Nephron (organoid): ENCODE results near the gene DNER.

Experiments
- H3K27ac Mint-ChIP-seq, 3 experiments: 2 replicates each; pipeline ENCODE4 v1.8.0; 2020; ENCODE audit warnings: mixed read lengths in 3 of 3, mild to moderate bottlenecking in 2 of 3, moderate library complexity in 1 of 3
- H3K27me3 Mint-ChIP-seq: 2 replicates; pipeline ENCODE4 v1.8.0; 2021; ENCODE audit warnings: low read depth, mild to moderate bottlenecking, moderate library complexity, mixed read lengths
- H3K36me3 Mint-ChIP-seq: 2 replicates; pipeline ENCODE4 v1.8.0; 2020; ENCODE audit warnings: low read depth, mixed read lengths
- H3K4me1 Mint-ChIP-seq: 2 replicates; pipeline ENCODE4 v1.8.0; 2020; ENCODE audit warnings: mixed read lengths
- H3K4me3 Mint-ChIP-seq, 3 experiments: 2 replicates each; pipeline ENCODE4 v1.8.0; 2020; ENCODE audit warnings: mild to moderate bottlenecking in 3 of 3, mixed read lengths in 3 of 3, moderate library complexity in 2 of 3
- H3K9me3 Mint-ChIP-seq: 2 replicates; pipeline ENCODE4 v1.8.0; 2020; ENCODE audit warnings: mixed read lengths
- CTCF ChIP-seq, 3 experiments: fragments of 200-600 bp; sonication (generic); IDR thresholded peaks; one replicate each; pipeline ENCODE4 v1.5.0; 2021; ENCODE audit warnings: antibody characterized with exemption in 3 of 3; ENCODE audit not compliant: unreplicated experiment in 3 of 3

DNER gene

DNA sequence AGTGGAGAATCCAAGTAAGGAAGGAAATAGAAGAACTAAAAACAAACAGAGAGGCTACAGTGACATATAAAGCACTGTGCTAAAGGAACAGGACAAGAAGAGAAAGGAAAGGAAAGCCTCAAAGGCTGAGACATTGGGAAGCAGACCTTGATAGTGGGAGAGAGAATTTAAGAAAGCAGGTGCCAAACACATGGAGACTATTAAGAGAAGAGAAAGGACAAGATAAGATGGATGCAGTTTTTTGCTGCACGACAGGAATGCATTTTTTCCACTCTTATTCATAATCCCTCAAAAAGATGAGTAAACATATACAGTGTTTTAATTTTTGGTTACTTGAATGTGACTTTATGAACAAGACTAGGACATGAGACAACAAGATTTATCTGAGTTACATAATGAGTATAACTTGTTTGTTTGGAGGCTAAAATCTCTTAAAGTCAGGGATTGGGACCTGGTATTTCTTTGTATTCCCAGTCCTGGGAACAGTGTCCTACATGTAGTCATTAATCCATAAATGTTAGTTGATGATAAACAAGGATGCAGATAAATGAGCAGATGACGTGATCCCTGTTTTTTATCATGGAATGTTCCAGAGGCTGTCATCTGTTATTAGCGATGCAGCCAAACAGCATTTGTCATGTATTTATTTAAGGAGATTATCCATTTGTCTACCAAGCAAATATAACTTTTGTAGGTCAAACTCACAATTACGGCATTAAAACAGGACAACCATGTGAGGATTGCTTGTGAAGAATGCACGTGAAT is 141.7 kb downstream of the DNER start:
- no peaks in the 10 kb centered on the region for H3K9me3 Mint-ChIP-seq
- no peak overlapping the region for H3K4me3 Mint-ChIP-seq
- H3K27me3 Mint-ChIP-seq = no peaks in the 10 kb centered on the region
- H3K4me1 Mint-ChIP-seq = no peaks in the 10 kb centered on the region
- H3K27ac Mint-ChIP-seq = no peak overlapping the region
- H3K36me3 Mint-ChIP-seq = no peaks in the 10 kb centered on the region
- TF ChIP-seq CTCF (IDR thresholded peaks at IDR 0.05; ENCODE audit: unreplicated experiment in 3 of 3) = no peak

- H3K36me3 Mint-ChIP-seq = no peaks in the 10 kb centered on the region
- H3K27ac Mint-ChIP-seq = no peak overlapping the region
- no peaks in the 10 kb centered on the region for H3K4me1 Mint-ChIP-seq
- no peaks in the 10 kb centered on the region for H3K27me3 Mint-ChIP-seq
- TF ChIP-seq CTCF (IDR thresholded peaks at IDR 0.05; ENCODE audit: unreplicated experiment in 3 of 3) = no peak
- no peaks in the 10 kb centered on the region for H3K9me3 Mint-ChIP-seq
- H3K4me3 Mint-ChIP-seq = no peak overlapping the region
Measured at GRCh38 chr2:229571243-229571642, 143.1 kb downstream of the DNER start.

- Mint-ChIP-seq H3K36me3 (no peaks in the 10 kb centered on the region), H3K27me3 (no peaks in the 10 kb centered on the region)
Measured at GRCh38 chr2:229566370-229566769, 148.0 kb downstream of the DNER start.

GRCh38 chr2:229564300-229564907 is 150.0 kb downstream of the DNER start:
- H3K27me3 Mint-ChIP-seq = no peaks in the 10 kb centered on the region
- no peaks in the 10 kb centered on the region for H3K9me3 Mint-ChIP-seq
- H3K27ac Mint-ChIP-seq = no peak overlapping the region
- no peaks in the 10 kb centered on the region for H3K4me1 Mint-ChIP-seq
- no peak for TF ChIP-seq CTCF (IDR thresholded peaks at IDR 0.05; ENCODE audit: unreplicated experiment in 3 of 3)
- H3K4me3 Mint-ChIP-seq = no peak overlapping the region
- no peaks in the 10 kb centered on the region for H3K36me3 Mint-ChIP-seq

More at GRCh38 chr2:229566370-229566769, 148.0 kb downstream of the DNER start:
- TF ChIP-seq CTCF (IDR thresholded peaks at IDR 0.05; ENCODE audit: unreplicated experiment in 3 of 3) = no peak
- H3K4me1 Mint-ChIP-seq = no peaks in the 10 kb centered on the region
- H3K9me3 Mint-ChIP-seq = no peaks in the 10 kb centered on the region
- no peak overlapping the region for H3K27ac Mint-ChIP-seq
- no peak overlapping the region for H3K4me3 Mint-ChIP-seq

- Mint-ChIP-seq H3K9me3 (no peaks in the 10 kb centered on the region), H3K27me3 (peaks cover 5% of the 10 kb centered on the region), H3K4me1 (no peaks in the 10 kb centered on the region), H3K4me3 (no peak overlapping the region), H3K27ac (no peak overlapping the region), H3K36me3 (no peaks in the 10 kb centered on the region)
- no peak for TF ChIP-seq CTCF (IDR thresholded peaks at IDR 0.05; ENCODE audit: unreplicated experiment in 3 of 3)
Measured at GRCh38 chr2:229563388-229563787, 151.0 kb downstream of the DNER start.
